Left lobe of liver (tissue), 2 donors: ENCODE results near the gene CXCL1. TPM values are rescaled to one million over a fixed set of nuclear protein-coding genes. Genes with fewer than 3 reads are reported as not detected.

Source experiments
- ATAC-seq: fragments of 200-7000 bp; cut with Tn5 transposase; one replicate; pipeline ENCODE4 v1.9.1; 2020; ENCODE audit warnings: mild to moderate bottlenecking, moderate library complexity
- DNase-seq: peaks from one replicate; pipeline ENCODE4 v3.0.0-alpha.2; 2020; ENCODE audit warnings: low spot score
- total RNA-seq: library from RNA; stranded (reverse); gene quantifications from one replicate; pipeline ENCODE4 v1.2.1, GENCODE V29; 2021
- donor health status: DM: no; HTN: no; CAD: no; lungs with moderate emphysema.
- donor health status: DM: no; HTN: yes; CAD: no.

Gene CXCL1
- total RNA-seq, result 0.23 TPM

- peak; percentile 55 for DNase-seq
- ATAC-seq, result peak; percentile 62
Measured at GRCh38 chr4:73869130-73870055, at the start of gene CXCL1. TSS of gene CXCL1 (plus strand) at chr4:73869393. CDS start at chr4:73869471, 78 bp downstream.

DNA sequence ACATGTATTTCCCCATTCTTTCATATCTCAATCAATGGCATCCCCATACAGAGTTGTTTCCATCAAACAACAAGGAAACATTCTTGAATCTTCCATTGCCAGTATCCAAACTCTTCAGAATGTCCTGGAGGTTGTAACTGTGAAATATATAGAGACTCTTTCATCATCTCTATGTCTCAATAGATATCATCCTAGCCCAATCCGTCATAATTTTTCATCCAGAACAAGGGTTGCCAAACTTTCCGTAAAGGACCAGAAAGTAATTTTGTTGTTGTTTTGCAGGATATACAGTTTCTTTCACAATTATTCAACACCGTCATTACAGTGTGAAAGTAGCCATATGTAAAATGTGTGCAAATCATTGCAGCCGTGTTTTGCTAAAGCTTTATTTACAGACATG lies 47.9 kb upstream of the CXCL1 start:
- no peak for DNase-seq
- ATAC-seq, result no peak

- no peak for DNase-seq
- ATAC-seq, result no peak
Measured at GRCh38 chr4:73822389-73822788, 46.8 kb upstream of the CXCL1 start.

GRCh38 chr4:73822812-73823504 lies 46.2 kb upstream of the CXCL1 start:
- no peak for DNase-seq
- ATAC-seq, result no peak

- ATAC-seq (no peak), DNase-seq (no peak)
Measured at GRCh38 chr4:73823760-73824159, 45.4 kb upstream of the CXCL1 start.

DNA sequence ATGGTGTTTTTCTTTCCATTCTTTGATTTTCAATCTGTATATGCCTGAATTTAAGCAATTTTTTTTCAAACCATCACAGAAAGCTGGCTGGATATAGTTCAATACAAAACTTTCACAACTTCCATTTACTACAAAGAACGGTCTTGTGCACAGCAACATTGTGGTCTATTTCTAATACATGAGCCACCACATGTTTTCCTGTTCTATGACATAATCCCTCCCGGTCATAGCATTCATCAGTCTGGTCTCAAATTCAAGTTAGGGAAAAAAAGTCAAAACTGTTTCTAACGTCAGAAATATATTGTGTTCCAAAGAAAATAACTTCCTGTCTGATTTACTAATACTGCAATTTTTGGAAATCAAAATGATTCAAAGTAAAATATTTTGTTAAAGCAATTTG lies 40.2 kb upstream of the CXCL1 start:
- DNase-seq (no peak), ATAC-seq (no peak)

DNA sequence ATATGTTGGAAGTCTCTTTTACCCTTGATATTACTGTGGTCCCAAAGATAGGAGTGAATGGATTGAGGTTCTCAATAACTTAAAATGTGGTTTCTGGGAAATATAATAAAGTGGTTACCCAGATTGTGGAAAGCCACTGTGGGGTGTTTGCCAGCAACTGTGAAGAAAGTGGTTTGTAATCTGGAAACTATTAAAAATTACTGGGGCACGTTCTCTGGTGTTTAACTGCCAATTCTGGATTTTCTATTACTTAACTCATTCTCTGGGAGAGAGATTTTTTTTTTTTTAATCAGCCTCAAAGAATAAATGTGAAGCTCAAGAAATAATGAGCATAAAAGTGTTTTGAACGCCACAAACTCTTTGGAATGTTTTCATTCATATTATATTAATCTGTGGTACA lies 37.6 kb upstream of the CXCL1 start:
- DNase-seq, result no peak

GRCh38 chr4:73832651-73833237 lies 36.4 kb upstream of the CXCL1 start:
- DNase-seq (no peak), ATAC-seq (peak; percentile 77)

More for the DNA sequence above, 37.6 kb upstream of the CXCL1 start:
- ATAC-seq, result no peak

- ATAC-seq (peak; percentile 77), DNase-seq (no peak)
Measured at GRCh38 chr4:73836373-73837279, 32.6 kb upstream of the CXCL1 start, which contains the start of gene CXCL6. TSS of gene CXCL6 (plus strand) at chr4:73836678. CDS start at chr4:73836751, 73 bp downstream.

DNA sequence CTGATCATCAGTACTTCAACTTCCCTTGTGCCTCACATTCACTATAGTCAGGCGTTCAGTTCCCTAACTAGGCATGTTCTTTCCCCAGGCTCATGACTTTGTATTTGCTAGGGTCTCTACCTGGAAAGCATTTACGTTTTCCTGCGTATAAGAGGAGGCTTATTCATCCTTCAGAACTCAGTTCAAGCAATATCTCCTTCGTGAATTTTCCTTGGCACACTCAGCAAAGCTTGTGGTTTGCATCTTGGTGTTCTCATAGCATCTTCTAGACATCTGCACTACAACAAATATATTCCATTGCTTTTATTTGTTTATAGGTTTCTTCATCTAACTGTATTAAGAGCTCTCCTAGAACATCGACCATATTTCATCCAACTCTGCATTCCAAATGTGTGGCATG lies 30.1 kb upstream of the CXCL1 start:
- ATAC-seq (no peak), DNase-seq (no peak)

- no peak for ATAC-seq
- DNase-seq, result no peak
Measured at GRCh38 chr4:73839715-73840114, 29.5 kb upstream of the CXCL1 start.

DNA sequence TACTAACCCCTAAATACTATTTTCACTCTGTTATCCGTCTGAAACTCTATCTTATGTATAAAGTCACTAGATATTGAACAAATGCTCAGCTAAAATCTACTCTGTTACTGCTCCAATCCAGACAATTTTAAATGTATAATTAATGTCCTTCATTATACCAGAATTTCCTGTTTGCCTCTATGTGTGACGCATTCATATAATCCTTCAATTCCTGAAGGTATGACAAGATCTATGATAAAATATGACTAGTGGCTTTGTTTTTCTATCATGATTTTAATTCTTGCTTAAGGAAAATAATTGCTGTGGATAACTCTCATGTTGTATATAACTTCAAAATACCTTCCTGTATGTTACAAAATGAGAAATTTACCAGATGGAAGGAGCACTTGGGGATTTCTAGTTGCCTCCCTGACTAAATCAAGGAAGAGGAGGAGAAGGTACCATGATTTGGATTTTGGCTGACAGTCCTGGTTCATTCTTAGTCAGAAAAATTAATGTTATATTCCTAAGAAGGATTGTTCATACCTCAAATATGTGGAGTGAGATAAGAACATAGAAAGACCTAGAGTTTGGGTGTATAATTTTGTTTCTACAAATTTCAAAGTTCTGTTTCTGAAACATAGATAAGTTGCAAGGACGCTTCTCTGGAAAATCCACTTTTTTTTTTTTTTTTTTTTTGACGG lies 27.8 kb upstream of the CXCL1 start:
- no peak for ATAC-seq
- no peak for DNase-seq

DNA sequence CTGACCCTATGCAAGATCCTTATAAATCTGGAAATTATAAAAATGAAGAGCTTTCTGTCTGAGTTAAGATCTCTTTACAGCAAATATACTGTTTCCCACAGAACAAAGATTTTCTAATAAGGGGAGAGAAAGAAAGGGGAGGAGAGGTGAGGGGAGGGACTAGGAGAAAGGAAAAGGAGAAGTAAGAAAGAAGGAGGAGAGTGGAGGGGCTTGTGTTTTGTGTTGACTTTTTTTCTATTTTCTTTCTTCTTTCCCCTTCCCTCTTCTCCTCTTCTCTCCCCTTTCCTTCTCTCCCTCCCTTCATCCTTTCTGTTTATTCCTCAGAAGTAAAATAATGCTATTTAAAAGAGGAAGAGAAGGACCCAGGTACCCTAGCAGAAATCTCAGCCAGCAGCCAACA lies 26.5 kb upstream of the CXCL1 start:
- DNase-seq, result no peak
- no peak for ATAC-seq

GRCh38 chr4:73843369-73843768 lies 25.8 kb upstream of the CXCL1 start:
- ATAC-seq (no peak), DNase-seq (no peak)

GRCh38 chr4:73844345-73844744 lies 24.8 kb upstream of the CXCL1 start:
- DNase-seq (no peak), ATAC-seq (no peak)

DNA sequence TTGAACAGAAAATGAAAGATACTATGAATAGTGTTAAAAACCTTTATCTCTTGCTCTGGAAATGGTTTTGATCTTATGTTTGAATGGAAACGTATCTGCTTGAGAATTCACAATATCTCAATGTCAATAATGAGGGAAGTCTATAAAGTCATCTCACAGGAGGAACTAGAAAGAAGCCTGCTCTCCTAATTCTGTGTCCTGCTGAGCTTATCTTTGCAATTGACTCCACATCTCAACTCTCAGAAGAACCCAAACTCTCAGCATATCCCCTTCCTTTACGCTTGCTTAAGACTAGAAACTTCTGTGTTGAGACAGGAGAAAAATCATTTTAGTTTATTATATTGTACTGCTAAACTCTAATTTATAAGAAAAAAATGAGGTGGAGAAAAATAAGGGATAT lies 24.4 kb upstream of the CXCL1 start:
- no peak for DNase-seq
- no peak for ATAC-seq

GRCh38 chr4:73847526-73848182 lies 21.5 kb upstream of the CXCL1 start:
- no peak for DNase-seq
- ATAC-seq, result peak; percentile 16

GRCh38 chr4:73848183-73848777 lies 20.9 kb upstream of the CXCL1 start:
- DNase-seq (no peak), ATAC-seq (peak; percentile 64)
